ENCODE measurements around the gene MAB21L1. TPM values are rescaled to one million over a fixed set of nuclear protein-coding genes. Genes with fewer than 3 reads are reported as not detected.

MAB21L1 gene
- total RNA-seq, 2 donors from 2014 or later, result not detected

DNA sequence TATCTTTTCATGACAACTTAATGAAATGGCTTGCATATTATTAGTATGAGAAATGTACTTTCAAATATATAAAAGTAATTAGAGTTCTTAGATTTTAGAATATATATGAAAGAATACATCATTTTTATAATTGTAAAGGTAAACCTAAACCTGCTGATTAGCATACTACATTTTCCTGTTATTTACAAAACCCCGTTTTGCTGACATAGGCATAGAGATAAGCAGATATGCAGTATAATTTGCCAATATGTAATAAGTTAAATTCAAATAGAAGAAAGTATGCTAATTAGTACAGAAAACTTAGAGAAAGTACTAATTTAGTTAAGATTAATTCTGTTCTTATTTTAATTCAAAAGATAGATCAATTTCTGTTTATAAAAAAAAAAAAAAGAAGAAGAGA lies 21.5 kb downstream of the MAB21L1 start:
- no peak for ATAC-seq
- Mint-ChIP-seq H3K27ac (no peak overlapping the region), H3K27me3 (no peaks in the 10 kb centered on the region), H3K36me3 (ENCODE audit: low read depth) (no peaks in the 10 kb centered on the region), H3K4me1 (no peaks in the 10 kb centered on the region), H3K4me3 (no peak overlapping the region)
- H3K9me3 ChIP-seq (ENCODE audit: control insufficient read depth, low read length, poor library complexity, severe bottlenecking), result no peaks in the 10 kb centered on the region
- no peak for DNase-seq

DNA sequence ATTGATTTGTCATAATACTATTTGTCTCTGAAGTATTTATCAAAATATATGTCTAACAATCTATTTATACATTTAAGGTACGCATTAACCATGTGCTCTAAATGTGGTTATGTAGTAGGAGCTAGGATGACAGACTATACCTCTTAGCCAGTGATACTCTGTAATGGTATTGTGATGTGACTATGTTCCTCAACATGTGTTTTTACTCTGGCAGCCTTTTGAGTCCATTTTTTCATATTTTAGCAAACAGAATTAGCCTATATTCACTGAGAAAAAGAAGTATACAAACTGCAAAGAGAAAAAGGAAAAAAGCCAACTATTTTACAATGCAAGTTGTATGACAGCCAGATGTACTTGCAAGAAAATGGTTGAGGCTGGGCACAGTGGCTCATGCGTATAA lies 26.7 kb downstream of the MAB21L1 start:
- Mint-ChIP-seq H3K27me3 (no peaks in the 10 kb centered on the region), H3K27ac (no peak overlapping the region)
- ATAC-seq, result no peak

DNA sequence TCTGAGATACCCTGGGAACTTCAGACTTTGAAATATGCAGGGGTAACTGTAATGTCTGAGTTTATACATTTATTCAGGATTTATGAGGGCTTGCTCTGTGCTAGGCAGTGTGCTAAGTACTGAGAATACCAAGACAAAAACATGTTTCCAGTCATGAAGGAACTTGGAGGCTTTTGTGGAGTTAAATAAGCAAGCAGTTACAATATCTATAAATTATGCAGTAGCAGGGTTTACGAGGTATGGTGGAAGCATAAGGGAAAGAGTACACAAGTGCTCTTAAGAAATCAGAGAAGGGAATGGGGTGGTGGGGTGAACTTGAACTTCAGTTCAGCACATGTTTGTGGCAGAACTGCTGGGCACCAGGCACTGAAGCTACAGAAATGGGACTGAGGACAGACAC lies 28.0 kb downstream of the MAB21L1 start:
- Mint-ChIP-seq H3K27me3 (no peaks in the 10 kb centered on the region), H3K4me1 (no peaks in the 10 kb centered on the region), H3K4me3 (no peak overlapping the region), H3K36me3 (ENCODE audit: low read depth) (no peaks in the 10 kb centered on the region), H3K27ac (no peak overlapping the region)
- no peaks in the 10 kb centered on the region for H3K9me3 ChIP-seq (ENCODE audit: control insufficient read depth, low read length, poor library complexity, severe bottlenecking)
- DNase-seq, result no peak
- no peak for ATAC-seq

More for the DNA sequence above, 26.7 kb downstream of the MAB21L1 start:
- Mint-ChIP-seq H3K36me3 (ENCODE audit: low read depth) (no peaks in the 10 kb centered on the region), H3K4me3 (no peak overlapping the region), H3K4me1 (no peaks in the 10 kb centered on the region)
- no peak for DNase-seq
- H3K9me3 ChIP-seq (ENCODE audit: control insufficient read depth, low read length, poor library complexity, severe bottlenecking), result no peaks in the 10 kb centered on the region

Measured in T-helper 17 cell (primary cell).